HG02571 (cell line): ENCODE data around the gene CEBPA.

Source experiments
- ATAC-seq: cut with Tn5 transposase; IDR thresholded peaks from one replicate; pipeline ENCODE4 v1.9.1; 2021; ENCODE audit warnings: mild to moderate bottlenecking, moderate library complexity; ENCODE audit not compliant: unreplicated experiment

The CEBPA gene

GRCh38 chr19:33302175-33302973 is at the start of gene CEBPA:
Gene CEBPA (minus strand): TSS chr19:33302534. CDS start chr19:33302414, 120 bp downstream.
- ATAC-seq: peak; percentile 69

GRCh38 chr19:33350538-33351309 is 48.4 kb upstream of the CEBPA start:
- no peak for ATAC-seq

DNA sequence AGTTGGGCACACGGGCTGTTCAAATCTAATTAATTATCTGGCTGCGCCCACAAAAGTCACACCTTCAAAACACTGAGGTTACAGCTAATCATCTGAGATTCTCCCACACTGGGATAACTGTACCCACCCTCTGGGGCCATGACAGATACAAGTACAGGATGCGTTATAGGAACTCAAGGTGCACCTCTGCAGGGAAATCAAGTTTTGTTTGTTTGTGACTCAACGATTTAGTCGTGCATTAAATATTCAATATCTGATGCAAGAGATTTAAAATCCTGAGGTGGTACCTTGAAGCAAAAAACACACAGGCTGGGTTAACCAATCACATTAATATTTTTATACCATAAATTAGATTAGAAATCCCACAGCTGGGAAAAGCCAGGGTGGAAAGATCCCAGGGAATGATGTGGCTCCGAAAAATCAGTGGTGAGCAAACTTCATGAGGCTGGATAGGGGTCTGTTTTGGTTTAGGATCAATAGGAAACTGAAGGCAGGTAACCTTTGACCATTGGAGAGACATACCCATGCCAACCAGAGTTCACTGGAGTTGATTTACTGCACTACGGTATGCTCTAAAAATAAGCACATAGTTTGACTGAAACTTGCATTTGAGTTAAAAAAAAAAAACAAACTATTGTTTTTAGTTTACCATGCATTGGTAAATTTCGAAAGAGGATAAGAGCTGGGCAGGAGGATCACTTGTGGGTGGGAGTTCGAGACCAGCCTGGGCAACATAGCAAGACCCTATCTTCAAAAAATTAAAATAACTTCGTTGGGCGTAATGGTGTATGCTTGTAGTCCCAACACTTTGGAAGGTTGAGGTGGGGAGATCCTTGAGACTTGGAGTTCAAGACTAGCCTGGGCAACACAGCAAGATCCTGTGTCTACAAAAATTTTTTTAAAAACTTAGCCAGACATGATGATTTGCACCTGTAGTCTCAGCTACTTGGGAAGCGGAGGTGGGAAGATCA is 47.3 kb upstream of the CEBPA start:
- no peak for ATAC-seq

GRCh38 chr19:33348301-33349010 is 46.1 kb upstream of the CEBPA start:
- no peak for ATAC-seq

- ATAC-seq: no peak
Measured at GRCh38 chr19:33347300-33347699, 45.0 kb upstream of the CEBPA start.

DNA sequence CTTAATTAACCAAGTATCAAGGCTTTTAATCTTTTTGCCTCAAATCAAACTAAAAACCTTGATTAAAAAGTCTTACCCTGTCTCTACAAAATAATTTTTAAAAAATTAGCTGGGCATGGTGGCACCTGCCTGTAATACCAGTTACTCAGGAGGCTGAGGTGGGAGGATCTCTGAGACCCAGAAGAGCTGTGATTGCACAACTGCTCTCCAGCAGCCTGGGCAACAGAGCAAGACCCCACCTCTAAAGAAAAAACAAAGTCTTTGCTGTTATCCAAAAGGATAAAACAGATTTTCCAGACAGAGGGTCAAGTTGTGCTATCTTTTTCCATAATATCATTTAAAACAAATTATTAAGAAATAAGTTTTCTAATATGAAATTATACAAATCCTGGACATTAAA is 44.3 kb upstream of the CEBPA start:
- ATAC-seq: no peak

GRCh38 chr19:33345163-33345562 is 42.8 kb upstream of the CEBPA start:
- no peak for ATAC-seq

GRCh38 chr19:33344573-33344925 is 42.2 kb upstream of the CEBPA start:
- ATAC-seq: no peak

DNA sequence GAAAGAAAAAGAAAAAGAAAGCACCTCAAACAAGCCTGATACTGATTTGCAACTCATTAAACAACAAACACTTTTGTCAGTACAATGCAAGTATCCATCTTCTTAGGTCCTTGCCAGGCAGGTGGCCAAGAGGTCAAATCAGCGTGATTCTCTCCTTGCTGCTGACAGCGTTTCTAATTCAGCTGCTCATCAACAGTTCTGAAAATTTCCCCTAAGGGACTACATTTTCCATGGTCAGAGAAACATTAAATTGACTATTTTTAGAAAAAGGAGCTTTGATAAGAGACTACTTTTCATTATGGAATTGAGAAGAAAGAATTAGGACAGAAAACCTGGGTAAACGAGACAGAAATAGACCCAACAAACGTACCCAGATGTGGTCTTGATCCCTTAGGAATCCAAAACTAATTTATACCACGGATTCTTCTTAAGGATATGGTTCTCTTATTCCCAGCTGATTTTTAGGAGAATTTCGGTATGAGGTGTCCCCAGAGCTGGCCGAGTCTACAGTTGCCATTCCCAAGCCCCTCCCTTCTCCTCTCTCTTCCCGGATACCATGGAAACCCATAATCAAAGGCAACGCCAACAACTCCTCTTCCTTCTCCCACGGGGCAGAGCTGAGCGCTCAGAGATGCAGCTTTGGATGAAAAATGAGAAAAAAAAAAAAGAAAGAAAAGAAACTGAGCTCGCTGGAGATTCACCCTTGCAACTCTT is 41.7 kb upstream of the CEBPA start:
- ATAC-seq: no peak

DNA sequence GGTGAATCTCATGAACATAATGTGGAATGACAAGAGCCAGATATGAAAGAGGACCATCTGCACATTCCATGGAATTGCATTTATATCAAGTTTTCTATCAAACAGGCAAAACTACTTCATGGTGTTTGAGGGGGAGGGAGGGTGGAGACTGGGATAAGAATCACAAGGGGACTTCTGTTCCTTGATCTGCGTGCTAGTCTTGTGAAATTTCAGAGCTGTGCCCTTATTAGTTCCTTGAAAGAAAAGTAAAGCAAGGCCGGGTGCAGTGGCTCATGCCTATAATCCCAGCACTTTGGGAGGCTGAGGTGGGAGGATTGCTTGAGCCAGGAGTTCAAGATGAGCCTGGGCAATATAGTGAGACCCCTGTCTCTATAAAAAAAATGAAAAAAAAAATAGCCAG is 41.0 kb upstream of the CEBPA start:
- ATAC-seq: no peak

GRCh38 chr19:33340991-33341390 is 38.7 kb upstream of the CEBPA start:
- ATAC-seq: no peak

DNA sequence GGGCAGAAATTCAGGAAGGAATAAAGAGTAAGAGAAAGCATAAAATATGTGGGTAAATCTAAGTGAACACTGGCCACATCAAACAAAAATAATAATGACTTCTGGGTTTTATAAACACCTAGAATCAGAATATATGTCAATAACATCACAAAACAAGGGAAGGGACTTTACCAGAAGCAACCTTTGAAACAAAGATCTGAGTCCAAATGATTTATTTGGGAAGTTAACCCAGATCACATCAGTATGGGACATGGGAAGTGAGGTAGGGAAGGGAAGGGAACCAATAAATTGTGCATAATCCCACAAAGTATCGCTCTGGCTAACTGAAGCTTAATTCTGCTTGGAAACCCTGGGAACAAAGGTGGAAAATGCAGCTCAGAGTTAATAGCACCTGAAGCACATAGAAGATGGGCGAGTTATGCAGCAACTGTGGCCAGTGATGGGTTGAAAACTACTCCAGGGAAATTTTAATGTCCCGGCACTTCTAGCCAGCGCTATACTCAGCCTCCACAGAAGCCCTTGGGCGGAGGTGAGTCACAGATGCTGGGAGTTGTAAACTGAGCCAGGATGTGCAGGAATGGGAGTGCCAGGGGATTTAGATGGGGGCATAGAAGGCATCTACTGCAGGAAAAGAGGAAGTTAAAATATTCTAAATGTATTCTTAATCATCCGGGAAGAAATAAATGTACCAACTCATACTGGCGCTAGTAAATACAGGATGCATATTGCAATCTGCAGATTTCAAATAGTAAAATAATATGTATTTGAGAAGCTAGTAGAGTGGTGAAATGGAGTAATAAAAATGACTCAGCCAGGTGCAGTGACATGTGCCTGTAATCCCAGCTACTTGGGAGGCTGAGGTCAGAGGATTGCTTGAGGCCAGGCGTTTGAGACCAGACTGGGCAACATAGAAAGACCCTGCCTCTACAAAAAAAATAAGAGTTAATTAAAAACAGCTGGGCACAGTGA is 37.0 kb upstream of the CEBPA start:
- ATAC-seq: no peak

DNA sequence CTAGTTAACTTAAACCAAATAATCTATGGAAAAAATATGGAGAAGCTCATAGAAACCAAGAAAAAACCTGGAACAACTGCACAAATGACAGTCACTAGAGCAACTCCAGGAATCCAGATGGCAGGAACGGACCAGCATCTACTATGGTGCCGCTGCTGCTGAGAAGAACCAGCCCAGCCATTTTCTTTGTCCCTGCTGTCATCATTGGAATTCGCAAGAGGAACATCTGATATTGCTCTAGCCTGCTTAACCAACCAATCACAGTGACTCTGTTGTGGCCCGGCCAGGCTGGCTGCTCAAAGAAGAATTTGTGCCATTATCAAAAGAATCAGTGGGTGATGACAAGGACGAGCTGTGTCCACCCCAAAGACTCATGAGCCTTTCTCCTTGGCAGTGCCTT is 33.1 kb upstream of the CEBPA start:
- ATAC-seq: no peak

- ATAC-seq: no peak
Measured at GRCh38 chr19:33334271-33334670, 31.9 kb upstream of the CEBPA start.

DNA sequence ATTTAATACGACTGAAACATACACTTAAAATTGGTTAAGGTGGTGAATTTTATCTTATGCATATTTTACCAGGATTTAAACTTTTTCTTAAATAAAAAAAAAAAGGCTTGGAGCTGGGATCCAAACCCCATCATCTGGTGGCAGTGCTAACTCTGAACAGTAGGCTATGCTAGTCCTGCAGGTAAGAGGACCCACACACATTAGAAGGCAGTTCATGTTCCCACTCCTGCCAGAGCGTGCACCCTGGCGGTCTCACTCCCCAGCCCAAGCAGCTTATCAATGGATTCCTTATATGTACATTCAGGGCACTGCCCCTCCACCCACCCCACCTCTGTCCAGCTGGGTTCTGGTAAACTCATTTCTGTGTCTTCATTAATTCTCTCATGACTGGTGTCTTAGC is 31.3 kb upstream of the CEBPA start:
- no peak for ATAC-seq

- no peak for ATAC-seq
Measured at GRCh38 chr19:33333151-33333550, 30.8 kb upstream of the CEBPA start.

DNA sequence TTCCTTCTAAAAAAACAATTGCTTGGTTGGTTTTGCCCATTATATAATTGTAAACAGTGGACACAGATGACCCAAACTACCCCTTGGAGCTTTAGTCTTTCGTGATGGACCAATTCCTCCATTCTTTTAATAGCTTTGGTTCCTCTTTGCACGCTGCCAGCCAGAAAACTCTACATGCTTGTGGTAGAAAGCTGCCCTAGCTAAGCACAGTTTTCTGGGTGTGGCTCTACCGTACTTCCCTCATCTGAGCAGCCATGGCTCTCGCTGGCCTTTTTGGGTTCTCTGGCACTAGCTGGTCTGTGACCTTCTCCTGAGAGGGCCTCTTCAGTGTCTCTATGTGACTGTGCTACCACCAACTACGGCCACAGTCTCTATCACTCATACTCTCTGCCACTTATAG is 29.9 kb upstream of the CEBPA start:
- no peak for ATAC-seq

DNA sequence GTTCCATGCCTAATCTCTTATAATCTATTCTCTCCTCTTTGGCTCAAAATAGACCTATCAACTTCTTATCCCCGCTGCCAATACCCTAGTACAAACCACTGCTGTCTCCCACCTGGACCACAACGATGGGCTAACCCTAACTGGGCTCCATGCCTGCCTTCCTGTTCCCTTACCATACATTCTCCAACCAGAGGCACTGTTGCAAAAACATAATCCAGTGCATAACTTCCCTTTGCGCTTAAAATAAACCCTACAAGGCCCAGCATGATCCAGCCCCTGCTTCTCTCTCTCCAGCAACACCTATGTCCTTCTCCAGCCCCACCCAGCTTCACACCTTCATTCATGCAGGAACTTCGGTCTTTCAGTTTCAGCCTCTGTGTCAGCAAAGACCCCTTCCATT is 27.4 kb upstream of the CEBPA start:
- no peak for ATAC-seq

DNA sequence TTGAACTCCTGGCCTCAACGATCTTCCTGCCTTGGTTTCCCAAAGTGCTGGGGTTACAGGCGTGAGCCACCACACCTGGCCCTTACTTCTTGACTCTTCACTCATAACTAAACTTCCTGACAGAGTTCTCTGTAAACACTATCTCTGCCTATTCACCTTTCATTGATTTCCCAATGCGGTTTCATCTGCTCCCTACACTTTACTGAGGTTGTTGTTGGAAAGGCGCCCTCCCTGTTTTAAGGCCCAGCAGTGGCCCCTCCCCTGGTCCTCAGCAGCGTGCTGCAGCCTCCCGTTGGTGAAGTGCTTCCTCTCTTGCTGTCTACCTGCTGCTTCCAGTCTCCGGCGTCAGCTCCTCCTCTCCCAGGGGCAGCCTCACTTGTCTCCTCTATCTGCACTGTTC is 26.7 kb upstream of the CEBPA start:
- ATAC-seq: no peak
